Lung (tissue), 12 donors: ENCODE results near the gene RNU1-4. TPM values are rescaled to one million over a fixed set of nuclear protein-coding genes. Genes with fewer than 3 reads are reported as not detected.
"Not testable (repeated sequence)": the region's sequence is repeated elsewhere in the genome, so short reads cannot be mapped to it uniquely, and the experiment has no call there.

Source experiments
- ATAC-seq: fragments of 200-7000 bp; cut with Tn5 transposase; one replicate; pipeline ENCODE4 v1.9.1; 2020; ENCODE audit warnings: moderate number of reproducible peaks; ENCODE audit not compliant: insufficient read depth, low FRiP score
- DNase-seq, 3 donors: peaks; one replicate each; pipeline ENCODE4 v3.0.0-alpha.2; 2013 to 2017
- H3K27ac ChIP-seq, 2 donors: one replicate each; pipeline ENCODE4 v1.5.1; 2013; ENCODE audit warnings: mild to moderate bottlenecking in 2 of 2, moderate library complexity in 2 of 2, control low read depth in 1 of 2, inconsistent platforms in 1 of 2, low read depth in 1 of 2, low read length in 1 of 2
- H3K27me3 ChIP-seq, 3 donors: one replicate each; pipeline ENCODE4 v1.5.1; 2013; ENCODE audit warnings: low read length in 2 of 3; ENCODE audit not compliant: control insufficient read depth in 3 of 3, insufficient read depth in 3 of 3
- H3K36me3 ChIP-seq, 4 donors: one replicate each; pipeline ENCODE4 v1.5.1; 2013; ENCODE audit warnings: low read length in 4 of 4, mild to moderate bottlenecking in 1 of 4, moderate library complexity in 1 of 4; ENCODE audit not compliant: control insufficient read depth in 4 of 4, insufficient read depth in 4 of 4
- H3K4me1 ChIP-seq, 5 donors: one replicate each; pipeline ENCODE4 v1.5.1; 2013; ENCODE audit warnings: low read length in 5 of 5, mild to moderate bottlenecking in 2 of 5, moderate library complexity in 1 of 5; ENCODE audit not compliant: control insufficient read depth in 5 of 5, insufficient read depth in 5 of 5
- H3K4me3 ChIP-seq: one replicate; pipeline ENCODE4 v1.5.1; 2013; ENCODE audit warnings: mild to moderate bottlenecking, control low read depth, moderate library complexity
- H3K9ac ChIP-seq, 2 donors: one replicate each; pipeline ENCODE4 v1.5.1; 2013; ENCODE audit warnings: low read length in 2 of 2, control low read depth in 1 of 2; ENCODE audit not compliant: insufficient read depth in 1 of 2
- H3K9me3 ChIP-seq, 4 donors: one replicate each; pipeline ENCODE4 v1.5.1; 2013; ENCODE audit warnings: low read length in 3 of 4, mild to moderate bottlenecking in 1 of 4, moderate library complexity in 1 of 4; ENCODE audit not compliant: control insufficient read depth in 4 of 4, insufficient read depth in 3 of 4
- WGBS, 2 donors: extraction: QIAGEN DNeasy Blood & Tissue Kit; methylation state at CpG; one replicate each; pipeline ENCODE4 v1.1.7; 2013; 5-methylcytosine and 5-hydroxymethylcytosine counted together
- polyA plus RNA-seq, 2 donors: library from polyadenylated mRNA; stranded (reverse); fragments of 200-250 nt; gene quantifications; one replicate each; pipeline ENCODE4 v1.2.1, GENCODE V29; 2013
- total RNA-seq, 2 donors: library from RNA; depleted of rRNA in 1 of 2; stranded (reverse); fragments of >200 nt in 1 of 2; gene quantifications; one replicate each; pipeline ENCODE4 v1.2.1, GENCODE V29; 2014 to 2021
- TF ChIP-seq, protein P1 (sequence below): IDR thresholded peaks from 2 replicates; pipeline ENCODE4 v1.5.1; 2012; ENCODE audit warnings: mild to moderate bottlenecking; ENCODE audit errors: control extremely low read depth, extremely low read depth
- donor health status: control.
- donor health status: control.
- donor health status: Bipolar disorder and iron deficiency.
- donor health status: healthy.
- donor health status: DM: yes; HTN: yes; CAD: no.

RNU1-4 gene
- total and polyA plus RNA-seq, 4 donors = under 0.01 to 3,134 TPM; not detected in 2

DNA sequence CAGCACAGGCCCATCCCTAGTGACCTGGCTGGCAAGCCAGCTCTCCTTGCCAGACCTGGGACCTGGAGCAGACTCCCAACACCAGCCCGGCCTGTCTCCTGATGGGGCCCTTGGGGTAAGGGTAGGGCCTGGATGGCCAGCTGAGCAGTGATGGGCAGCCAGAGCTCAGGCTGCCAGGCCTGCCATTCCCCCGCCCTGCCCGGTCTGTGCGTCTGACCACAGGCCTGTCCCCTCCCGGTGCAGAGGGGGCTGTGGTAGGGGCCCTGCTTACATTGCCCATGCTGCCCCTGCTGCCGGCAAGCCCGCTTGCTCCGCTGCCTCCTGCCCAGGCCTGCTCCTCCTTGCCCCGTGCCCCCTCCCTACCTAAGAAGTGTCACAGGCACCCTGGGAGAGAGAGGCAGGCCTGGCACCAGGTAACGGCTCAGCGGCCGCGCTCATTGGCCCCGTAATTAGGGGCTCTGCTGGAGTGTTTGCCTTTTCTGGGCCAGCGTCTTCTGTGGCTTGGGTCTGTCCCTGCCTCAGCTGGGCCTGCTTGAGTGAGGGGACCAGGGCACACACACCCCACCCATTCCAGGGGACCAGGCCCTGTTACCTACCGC is 35.7 kb upstream of the RNU1-4 start:
- not testable (repeated sequence) for H3K4me1 ChIP-seq, H3K27me3 ChIP-seq, H3K36me3 ChIP-seq, DNase-seq, H3K27ac ChIP-seq, H3K9me3 ChIP-seq, H3K4me3 ChIP-seq, ATAC-seq, H3K9ac ChIP-seq
- WGBS, 2 donors = 86 to 100% methylated on average over 3 to 11 of the region's 16 CpGs

DNA sequence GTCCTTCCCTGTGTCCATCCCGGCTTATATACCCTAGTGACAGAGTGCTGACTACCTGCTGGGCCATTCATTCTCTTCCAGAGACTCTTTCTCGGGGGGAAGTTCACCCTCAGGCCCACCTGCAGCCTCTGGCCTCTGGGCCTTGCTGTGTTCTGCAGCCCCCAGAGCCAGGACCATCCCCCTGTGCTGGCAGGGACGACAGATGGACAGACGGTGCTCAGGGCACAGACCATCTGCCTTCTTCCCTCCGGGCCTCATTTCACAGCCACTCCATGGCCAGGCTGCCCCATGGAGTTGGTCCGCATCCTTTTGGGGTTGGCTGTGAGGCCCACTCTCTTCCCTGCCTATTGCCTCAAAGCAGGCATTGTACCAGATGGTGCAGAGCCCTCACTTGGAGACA is 34.0 kb upstream of the RNU1-4 start:
- H3K27ac ChIP-seq, H3K4me1 ChIP-seq, H3K9ac ChIP-seq, H3K36me3 ChIP-seq, H3K27me3 ChIP-seq, DNase-seq, H3K9me3 ChIP-seq, ATAC-seq, H3K4me3 ChIP-seq: not testable (repeated sequence)
- 83 to 90% methylated on average over 3 to 6 of the region's 6 CpGs for WGBS, 2 donors

DNA sequence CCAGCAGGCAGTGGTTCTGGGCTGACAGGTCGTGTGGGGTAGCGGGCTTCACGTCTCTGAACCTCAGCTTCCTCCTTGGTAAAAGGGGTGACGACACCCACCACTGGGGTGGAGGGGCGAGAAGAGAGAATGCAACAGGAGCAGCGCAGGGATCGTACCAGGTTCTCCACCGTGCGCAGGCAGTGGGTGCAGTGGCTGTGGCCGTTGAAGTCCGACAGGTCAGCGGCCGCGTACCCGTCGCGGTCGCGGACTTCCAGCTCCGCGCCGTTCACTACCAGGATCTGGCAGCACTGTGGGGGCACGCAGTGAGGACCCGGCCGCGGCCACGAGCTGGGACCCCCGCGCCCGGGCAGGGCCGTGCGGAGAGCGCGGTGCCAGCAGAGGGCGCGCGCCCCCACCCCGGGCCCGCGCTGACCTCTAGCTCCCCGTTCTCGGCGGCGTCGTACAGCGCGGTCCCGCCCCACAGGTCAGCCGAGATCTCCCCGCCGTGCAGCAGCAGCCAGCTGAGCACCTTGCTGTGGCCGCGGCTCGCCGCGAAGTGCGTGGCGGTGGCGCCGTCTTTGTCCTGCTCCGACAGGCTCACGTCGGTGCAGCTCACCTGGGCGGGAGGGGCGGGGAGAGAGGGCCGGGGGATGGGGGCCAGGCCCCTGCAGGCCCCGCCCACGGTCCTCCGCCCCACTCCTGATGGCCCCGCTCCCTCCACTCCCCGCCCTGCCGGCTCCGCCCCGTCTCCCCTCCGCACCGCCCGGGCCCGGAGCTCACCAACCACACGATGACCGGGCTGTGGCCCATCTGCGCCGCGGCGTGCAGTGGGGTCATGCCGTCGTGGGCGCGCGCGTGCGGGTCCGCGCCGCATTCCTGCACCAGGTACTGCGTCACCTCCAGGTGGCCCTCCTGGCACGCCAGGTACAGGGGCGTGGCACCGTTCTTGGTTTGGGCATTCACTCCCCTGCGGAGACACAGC is 32.9 kb upstream of the RNU1-4 start:
- H3K4me3 ChIP-seq, H3K9me3 ChIP-seq, H3K27me3 ChIP-seq, H3K36me3 ChIP-seq, H3K4me1 ChIP-seq, H3K27ac ChIP-seq, H3K9ac ChIP-seq, DNase-seq: not testable (repeated sequence)
- WGBS, 2 donors = 0 to 14% methylated on average over 5 to 70 of the region's 99 CpGs
- peak; percentile 76 for ATAC-seq

DNA sequence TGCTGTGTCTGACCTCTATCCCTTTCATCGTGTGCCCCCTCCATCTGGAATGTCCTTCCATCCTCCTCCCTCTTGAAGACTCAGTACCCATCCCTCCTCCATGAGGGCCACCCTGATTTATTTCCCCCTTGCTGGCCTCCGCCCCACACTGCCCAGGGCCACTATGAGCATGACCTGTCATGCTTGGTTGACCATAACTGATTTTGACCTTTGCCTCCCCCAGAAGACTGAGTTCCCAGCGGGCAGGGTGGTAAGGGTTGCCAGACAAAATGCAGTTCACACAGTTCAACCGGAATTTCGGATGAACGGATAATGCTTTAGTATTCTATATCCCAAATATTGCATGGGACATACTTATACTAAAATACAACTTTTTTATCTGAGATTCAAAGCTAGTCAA is 31.6 kb upstream of the RNU1-4 start:
- H3K36me3 ChIP-seq, H3K27ac ChIP-seq, H3K27me3 ChIP-seq, H3K4me1 ChIP-seq, H3K9me3 ChIP-seq, H3K4me3 ChIP-seq, H3K9ac ChIP-seq, DNase-seq, ATAC-seq: not testable (repeated sequence)
- WGBS, 2 donors = no CpG with 5 or more reads among the region's 6 CpGs

DNA sequence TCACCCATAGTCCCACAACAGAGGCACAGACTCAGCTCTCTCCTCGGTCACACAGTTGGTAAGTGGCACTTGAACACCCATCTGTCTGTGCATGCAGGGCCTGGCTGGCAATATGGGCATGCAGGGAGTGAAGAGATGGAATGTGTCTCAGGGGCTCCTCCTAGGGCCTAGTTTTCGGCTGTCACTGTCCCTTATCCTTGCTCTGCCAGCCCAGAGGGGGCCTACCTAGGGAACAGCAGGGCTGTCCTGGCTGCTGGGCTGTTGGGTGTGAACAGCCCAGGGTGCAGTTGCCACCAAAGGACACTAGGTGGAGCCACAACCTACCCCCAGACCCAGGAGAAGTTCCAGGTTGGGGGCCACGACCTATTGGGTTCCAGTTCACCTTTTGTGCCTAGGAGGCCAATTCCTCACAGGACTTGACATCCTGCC is 30.6 kb upstream of the RNU1-4 start:
- not testable (repeated sequence) for ATAC-seq, H3K36me3 ChIP-seq, H3K4me3 ChIP-seq, H3K9ac ChIP-seq, H3K27me3 ChIP-seq, H3K9me3 ChIP-seq, H3K4me1 ChIP-seq, H3K27ac ChIP-seq
- DNase-seq = peak in 1 of 3 donors; percentile 47
- TF ChIP-seq, protein P1, sequence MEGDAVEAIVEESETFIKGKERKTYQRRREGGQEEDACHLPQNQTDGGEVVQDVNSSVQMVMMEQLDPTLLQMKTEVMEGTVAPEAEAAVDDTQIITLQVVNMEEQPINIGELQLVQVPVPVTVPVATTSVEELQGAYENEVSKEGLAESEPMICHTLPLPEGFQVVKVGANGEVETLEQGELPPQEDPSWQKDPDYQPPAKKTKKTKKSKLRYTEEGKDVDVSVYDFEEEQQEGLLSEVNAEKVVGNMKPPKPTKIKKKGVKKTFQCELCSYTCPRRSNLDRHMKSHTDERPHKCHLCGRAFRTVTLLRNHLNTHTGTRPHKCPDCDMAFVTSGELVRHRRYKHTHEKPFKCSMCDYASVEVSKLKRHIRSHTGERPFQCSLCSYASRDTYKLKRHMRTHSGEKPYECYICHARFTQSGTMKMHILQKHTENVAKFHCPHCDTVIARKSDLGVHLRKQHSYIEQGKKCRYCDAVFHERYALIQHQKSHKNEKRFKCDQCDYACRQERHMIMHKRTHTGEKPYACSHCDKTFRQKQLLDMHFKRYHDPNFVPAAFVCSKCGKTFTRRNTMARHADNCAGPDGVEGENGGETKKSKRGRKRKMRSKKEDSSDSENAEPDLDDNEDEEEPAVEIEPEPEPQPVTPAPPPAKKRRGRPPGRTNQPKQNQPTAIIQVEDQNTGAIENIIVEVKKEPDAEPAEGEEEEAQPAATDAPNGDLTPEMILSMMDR = peak; percentile 49
- 24 to 50% methylated on average over 2 to 3 of the region's 3 CpGs for WGBS, 2 donors

DNA sequence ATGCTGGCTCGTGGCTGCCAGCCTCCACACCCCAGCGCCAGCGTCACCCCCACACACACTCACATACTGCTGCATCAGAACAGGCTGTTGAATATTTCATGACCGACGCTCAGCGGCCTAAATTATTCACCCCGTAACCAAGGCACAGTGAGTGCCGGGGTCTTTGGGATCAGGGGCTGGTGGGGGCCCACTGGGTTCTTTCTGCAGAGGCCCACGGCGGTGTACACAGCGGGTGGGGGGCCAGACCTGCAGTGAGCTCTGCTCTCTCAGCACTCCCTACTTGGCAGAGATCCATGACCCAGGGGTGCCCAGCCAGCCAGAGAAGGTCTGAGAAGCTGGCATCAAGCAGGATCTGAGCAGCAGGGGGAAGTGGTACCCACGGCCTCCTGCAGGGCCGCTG is 29.7 kb upstream of the RNU1-4 start:
- not testable (repeated sequence) for H3K4me1 ChIP-seq, ATAC-seq, H3K36me3 ChIP-seq, DNase-seq, H3K9me3 ChIP-seq, H3K4me3 ChIP-seq, H3K27ac ChIP-seq, H3K9ac ChIP-seq, H3K27me3 ChIP-seq
- 77 to 78% methylated on average over 8 to 12 of the region's 13 CpGs for WGBS, 2 donors

DNA sequence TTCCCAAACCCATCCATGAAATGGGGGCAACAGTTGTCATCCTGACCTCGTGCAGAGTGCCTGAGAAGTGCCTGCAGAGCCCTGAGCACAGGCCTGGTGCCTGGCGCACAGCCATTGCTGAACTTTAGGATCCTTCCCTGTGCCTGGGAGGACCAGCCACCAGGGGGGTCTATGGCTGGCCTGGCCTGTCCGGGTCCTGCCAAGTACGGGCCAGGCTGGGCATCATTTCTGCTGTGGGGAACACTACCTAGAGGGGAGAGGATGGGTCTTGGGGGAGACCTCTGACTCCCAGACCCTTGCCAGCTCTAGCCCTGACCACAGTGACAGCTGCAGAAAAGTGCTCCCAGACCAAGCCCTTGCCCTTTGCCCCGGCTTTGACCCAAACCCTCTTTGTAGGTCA is 28.2 kb upstream of the RNU1-4 start:
- not testable (repeated sequence) for H3K9me3 ChIP-seq, ATAC-seq, H3K27ac ChIP-seq, DNase-seq, H3K4me3 ChIP-seq, H3K4me1 ChIP-seq, H3K36me3 ChIP-seq, H3K9ac ChIP-seq, H3K27me3 ChIP-seq
- 62 to 84% methylated on average over 2 to 3 of the region's 5 CpGs for WGBS, 2 donors
